Activated CD8-positive, alpha-beta memory T cell treated with anti-CD3 and anti-CD28 coated beads for 1 hour (primary cell): ENCODE results near the gene BMP7.

Experiments
- DNase-seq, 2 donors: peaks; one replicate each; pipeline ENCODE4 v3.0.0-alpha.2; 2020; ENCODE audit warnings: low read depth in 1 of 2; ENCODE audit errors: extremely low read depth in 1 of 2

Gene BMP7

DNA sequence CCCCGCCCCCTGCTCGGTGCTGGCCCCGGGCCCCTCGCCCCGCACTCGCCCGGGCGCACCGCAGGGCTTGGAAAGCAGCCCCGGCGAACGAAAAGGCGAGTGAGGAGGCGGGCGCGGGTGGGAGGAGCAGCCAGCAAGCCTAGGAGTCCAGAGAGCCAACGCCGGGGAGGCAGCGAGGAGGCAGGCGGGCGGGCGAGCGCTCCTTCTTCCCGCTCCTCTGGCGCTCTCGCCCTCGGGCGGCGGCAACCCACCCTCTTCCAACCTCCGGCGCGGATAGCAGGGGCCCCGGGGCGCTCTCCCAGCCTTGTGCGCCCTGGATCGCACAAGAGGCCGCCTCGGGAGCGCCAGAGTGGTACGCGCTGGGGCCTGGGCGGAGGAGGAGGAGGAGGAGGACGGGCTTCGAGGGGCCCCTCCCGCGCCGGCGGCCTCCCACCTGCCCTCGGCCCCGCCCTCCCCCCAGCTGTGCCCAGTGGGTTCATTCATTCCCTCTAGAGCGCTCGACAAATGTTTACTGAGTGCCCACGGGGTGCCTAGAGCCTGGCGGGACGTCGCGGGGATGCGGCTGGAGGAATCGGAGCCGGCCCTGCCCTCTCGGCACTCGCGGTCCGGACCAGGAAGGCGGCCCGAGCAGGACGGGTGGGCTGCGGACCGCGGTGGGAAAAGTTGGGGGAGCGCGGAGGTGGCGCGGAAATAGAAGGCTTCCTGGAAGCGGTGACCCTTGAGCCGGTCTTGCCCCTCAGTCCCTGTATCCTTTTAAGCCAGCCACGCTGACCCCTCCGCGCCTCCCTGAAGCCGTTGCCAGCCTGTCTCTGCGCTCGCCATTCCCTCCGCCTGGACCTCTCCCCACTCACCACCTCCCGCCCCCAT lies at the start of gene BMP7:
Gene BMP7, minus strand, starts transcription at position 351 of the 867 bp plus-strand sequence. CDS start 519 bp downstream, outside the sequence.
- DNase-seq: no peak

GRCh38 chr20:57315976-57316480 lies 49.6 kb upstream of the BMP7 start:
- no peak for DNase-seq

DNA sequence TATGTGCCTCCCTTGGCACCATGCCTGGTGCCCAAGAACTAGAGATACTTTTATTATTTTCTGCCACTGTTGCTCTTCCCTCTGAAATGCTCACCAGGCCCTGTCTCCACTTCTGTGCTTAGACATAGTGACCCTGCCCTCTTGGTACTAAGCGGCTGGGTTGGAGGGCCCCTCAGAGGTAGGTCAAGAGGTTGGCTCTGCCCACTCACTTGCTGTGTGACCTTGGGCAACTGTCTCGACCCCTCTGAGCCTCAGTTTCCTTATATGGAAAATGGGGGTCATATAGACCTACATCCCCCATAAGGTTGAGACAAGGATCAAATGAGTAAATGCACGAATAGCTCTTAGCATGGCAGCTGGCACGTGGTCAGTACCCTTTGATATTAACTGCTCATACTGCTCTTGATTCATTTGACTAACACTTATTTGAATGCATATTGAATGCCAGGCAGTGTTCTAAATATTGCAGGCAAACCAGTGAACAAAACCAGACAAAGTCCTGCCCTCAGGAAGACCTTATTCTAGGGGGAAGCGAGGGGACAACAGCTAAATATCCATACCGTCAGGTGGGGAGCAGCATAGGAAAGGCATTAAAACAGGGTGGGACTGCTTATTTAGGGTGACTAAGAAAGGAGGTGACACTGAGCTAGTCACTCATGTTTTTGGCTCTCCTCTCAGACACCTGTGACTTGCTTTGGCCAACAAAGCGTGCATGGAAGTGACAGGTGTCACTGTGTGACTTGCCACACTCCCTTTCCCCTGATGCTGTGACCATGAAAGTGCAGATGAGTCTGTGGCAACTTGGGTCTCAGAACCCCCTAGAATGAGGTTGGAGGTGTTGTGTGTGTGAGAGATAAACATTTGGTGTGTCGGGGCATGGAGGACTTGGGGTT lies 48.9 kb upstream of the BMP7 start:
- DNase-seq: no peak

- DNase-seq: no peak
These were observed 47.5 kb upstream of the BMP7 start for GRCh38 chr20:57313951-57314350.

GRCh38 chr20:57313230-57313629 lies 46.8 kb upstream of the BMP7 start:
- DNase-seq: no peak

DNA sequence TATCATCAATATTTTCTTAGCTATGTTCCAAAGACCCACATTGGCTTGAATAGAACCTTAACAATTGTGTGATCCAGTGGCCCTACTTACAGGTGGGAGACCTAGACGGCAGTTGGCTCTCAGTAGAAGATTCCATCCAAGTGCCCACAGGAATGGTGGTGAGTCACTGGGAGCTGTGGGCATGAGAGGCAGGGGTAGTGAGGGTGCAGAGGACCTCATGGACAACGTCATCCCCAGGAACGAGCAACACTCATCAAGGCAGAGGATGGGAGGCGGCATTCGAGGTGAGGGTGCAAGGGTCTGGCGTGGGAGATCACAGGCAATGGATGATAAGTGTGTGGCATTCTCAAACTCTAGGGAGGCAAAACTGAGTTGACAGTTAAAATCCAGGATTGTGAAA lies 45.7 kb upstream of the BMP7 start:
- DNase-seq: no peak

DNA sequence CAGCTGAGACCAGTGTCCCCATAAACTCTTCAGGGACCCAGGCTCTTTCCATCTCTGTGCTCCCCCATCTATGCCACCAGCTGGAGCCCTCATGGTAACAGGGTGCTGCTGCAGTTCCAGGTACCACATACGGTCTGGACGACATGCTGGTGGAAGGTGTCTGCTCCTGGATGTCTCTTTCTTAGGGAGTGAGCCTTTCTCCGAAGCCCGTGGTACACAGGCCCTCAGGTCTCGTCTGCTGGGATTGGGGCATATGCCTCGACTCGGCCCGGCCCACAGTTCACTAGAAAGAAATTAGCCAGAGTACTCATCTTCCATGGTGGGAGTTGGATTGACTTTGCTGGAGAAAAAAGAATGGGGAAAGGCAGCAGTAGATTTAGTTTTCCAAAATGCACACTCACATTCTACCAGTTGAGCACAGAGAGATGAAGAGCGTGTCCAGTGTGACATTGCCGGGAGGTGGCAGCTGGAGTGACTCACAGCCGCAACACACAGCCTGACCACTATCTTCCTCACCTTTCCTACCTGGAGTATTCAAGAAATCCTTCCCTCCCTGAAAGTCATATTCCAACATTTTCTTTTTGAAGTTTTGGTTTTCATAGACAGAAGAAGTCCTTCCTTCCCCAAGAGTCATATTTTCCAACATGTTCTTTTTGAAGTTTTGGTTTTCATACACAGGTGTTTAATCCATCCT lies 44.5 kb upstream of the BMP7 start:
- DNase-seq: no peak

- DNase-seq: no peak
These were observed 43.2 kb upstream of the BMP7 start for GRCh38 chr20:57309544-57310115.

DNA sequence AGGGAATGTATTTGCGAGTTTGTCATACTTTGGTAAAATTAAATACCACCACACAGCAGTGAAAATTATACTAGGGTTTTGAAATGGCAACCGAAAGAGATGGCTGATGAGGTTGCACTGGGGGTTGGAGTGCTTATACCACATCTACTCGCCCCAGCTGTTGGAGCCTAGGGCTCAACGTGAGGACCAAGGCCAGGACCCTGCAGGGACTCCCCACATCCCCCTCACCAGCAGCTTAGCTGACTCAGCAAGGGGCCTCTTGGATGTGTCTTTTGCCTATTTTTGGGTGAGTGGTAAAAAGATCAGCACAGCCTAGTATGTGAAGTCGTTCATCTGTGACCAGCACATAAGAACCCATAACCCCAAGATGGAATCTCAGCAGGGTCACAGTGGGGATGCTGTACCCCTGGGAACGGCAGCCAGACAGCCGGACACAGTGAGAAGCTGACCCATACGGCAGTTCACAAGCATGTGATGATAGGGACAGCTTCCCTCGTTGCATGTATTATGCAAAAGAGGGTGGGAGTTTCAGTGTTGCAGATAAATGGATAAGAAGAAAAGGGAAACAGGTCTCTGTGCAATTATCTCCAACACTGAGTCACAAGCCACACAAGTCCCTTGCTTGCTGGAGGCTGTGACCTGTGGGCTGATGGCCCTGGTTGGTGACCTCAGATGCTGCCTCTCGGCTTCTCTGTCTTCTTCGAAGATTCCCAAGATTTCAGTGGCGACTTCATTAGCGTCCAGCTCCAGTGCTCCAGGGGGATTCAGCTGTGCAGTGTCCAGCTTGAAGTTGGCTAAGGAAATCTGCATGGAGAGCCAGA lies 42.2 kb upstream of the BMP7 start:
- no peak for DNase-seq

DNA sequence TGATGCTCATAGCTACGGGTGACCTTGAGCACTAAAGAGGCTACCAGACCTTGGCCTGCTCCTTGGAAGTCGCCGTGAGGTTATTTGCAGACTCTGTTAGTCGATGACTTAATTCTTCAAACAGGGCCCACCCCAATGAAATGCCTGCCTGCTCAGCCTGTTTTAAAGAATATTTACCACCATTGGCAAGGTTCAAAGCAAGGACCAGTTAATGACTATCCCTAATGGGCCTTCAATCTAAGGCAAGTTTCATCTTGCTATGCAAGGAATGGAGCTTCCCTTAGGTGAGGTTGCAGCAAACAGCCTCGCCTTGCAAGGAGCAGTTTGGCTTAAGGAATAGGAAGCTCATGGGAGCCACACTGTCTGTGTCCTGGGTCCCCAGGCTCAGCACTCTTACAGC lies 40.3 kb upstream of the BMP7 start:
- no peak for DNase-seq

DNA sequence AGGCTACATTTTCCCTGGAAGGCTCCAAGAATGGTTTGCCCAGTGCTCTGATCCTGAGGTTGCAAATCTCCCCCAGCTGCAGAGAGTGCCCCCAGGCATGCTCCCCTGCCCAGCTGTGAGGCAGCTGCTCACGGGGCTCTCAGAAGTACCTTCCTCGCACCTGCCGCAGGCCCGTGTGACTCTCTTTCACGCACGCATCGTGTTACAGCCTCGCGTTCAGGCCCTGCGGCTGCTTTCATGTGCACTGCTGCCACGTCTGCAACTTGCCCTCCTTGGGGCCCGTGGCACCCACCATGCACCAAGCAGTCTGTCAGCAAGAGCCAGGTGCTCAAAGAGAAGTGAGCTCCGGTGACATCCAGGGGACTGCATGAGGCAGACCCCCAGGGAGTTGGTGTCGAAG lies 34.6 kb upstream of the BMP7 start:
- no peak for DNase-seq

DNA sequence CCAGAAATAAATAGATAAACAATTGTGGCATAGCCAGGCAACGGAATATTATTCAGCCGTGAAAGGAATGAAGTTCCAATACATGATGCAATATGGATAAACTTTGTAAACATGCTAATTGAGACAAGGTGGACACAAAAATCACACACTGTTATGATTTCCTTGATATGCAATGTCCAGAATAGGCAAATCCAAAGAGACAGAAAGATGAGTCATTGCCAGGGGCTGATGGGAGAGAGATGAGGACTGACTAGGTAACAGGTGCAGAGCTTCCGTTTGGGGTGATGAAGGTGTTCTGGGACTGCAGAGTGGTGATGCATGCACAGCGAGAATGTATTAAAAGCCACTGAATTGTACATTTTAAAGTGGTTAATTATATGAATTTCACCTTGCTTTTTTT lies 32.0 kb upstream of the BMP7 start:
- DNase-seq: no peak

GRCh38 chr20:57294550-57294949 lies 28.1 kb upstream of the BMP7 start:
- DNase-seq: no peak

DNA sequence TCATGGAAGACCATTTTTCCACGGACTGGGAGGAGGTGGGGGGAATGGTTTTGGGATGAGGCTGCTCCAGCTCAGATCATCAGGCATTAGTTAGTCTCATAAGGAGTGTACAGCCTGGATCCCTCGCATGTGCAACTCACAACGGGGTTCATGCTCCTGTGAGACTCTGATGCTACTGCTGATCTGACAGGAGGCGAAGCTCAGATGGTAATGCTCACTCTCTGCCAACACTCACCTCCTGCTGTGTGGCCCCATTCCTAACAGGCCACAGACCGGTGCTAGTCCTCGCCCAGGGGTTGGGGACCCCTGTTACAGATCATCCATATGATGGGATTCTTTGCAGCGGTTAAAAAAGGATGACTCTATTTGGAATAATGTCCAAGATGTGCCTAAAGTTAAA lies 27.6 kb upstream of the BMP7 start:
- DNase-seq: no peak

DNA sequence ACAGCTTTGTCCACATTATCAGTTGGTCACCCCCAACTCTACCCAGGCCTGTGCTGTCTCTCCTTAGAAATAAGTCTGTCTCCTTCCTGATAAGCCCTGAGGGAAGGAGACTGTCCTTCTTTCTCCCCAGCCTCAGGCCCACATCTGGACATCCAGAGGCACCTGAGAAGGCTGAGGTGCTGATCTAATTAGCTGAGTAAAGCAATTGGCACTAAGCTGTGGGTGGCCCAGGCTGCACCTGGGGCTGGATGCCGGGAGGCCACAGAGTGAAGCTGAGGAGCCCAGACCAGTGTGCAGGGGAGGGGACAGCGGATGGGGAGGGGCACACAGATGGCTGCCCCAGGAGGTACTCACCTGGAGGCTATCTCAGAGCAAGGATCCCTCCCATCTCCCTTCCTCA lies 26.2 kb upstream of the BMP7 start:
- DNase-seq: no peak

- DNase-seq: no peak
These were observed 25.3 kb upstream of the BMP7 start for GRCh38 chr20:57291694-57292093.

DNA sequence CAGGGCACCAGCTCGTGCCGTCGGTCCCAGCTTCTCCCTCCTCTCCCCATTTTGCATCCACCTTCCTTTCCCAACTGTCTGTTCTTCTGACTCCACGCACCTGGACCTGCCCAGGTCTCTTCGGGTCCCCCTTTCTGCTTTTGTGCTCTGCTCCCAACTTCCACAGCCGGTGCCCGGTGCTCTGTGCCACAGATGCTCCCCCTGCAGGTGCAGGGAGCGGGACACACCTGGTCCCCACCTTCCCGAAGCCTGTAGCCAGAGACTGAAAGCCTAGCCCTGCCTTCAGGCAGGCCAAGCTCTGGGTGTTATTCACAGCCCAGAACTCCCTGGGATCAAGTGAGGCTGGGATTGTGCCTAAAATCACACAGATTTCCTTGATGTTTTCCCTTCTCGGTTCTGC lies 24.6 kb upstream of the BMP7 start:
- DNase-seq: no peak

GRCh38 chr20:57290178-57290484 lies 23.7 kb upstream of the BMP7 start:
- DNase-seq: no peak

DNA sequence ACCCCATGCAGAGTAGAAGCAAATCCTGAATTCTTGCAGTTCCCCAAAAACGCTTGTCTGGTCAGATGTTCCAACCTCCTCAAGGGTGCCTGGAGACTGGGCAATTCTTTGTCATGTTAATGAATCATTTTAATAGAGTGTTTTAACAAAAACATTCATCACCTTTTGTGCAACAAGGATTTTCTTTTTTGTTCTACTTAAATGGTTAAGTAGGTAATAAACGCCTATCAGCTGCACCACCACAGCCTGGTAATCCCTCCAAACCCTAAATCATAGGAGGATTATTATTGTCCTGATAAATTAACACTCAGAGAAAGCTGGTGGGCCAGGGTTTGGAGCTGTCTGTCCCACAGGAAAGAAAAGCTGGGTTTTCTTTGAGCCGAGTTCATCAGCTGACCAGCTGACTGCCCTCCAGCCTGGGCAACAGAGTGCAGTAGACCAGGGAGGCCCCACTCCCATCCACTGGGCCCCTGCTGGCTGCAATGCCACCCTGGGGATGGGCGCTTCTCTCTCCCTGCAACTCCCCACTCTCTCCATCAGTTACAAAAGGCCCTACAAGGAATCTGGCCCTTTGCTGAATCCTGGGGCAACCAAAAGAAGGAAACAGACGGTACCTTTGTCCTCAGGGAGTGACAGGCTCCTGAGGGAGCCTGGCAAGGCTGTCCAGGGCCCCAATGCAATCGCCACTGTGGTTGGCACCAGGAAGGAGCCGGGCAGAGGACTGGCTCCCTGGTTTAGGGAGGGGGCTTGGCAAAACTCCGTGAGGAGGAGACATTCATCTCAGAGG lies 23.1 kb upstream of the BMP7 start:
- DNase-seq: no peak
